GM19397 (cell line): Measurements from ENCODE around the gene SORBS2.

ENCODE experiments used
- ATAC-seq: cut with Tn5 transposase; IDR thresholded peaks from one replicate; pipeline ENCODE4 v1.9.1; 2021; ENCODE audit warnings: mild to moderate bottlenecking, moderate library complexity; ENCODE audit not compliant: unreplicated experiment

SORBS2 gene

DNA sequence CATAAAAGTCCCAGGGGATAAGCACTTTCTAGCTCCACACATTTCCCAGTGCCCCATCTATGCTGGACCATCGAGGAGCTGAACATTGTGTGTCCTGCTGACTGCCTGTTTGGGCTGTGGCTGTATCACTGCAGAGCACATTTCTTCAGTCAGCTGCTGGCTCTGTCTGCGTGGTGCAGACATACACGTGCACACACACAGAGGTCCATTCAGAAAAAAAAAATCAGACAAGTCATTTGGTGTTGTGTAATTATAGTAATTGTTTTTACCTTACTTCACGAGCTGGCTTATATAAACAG is 275.6 kb downstream of the SORBS2 start:
- ATAC-seq = no peak

DNA sequence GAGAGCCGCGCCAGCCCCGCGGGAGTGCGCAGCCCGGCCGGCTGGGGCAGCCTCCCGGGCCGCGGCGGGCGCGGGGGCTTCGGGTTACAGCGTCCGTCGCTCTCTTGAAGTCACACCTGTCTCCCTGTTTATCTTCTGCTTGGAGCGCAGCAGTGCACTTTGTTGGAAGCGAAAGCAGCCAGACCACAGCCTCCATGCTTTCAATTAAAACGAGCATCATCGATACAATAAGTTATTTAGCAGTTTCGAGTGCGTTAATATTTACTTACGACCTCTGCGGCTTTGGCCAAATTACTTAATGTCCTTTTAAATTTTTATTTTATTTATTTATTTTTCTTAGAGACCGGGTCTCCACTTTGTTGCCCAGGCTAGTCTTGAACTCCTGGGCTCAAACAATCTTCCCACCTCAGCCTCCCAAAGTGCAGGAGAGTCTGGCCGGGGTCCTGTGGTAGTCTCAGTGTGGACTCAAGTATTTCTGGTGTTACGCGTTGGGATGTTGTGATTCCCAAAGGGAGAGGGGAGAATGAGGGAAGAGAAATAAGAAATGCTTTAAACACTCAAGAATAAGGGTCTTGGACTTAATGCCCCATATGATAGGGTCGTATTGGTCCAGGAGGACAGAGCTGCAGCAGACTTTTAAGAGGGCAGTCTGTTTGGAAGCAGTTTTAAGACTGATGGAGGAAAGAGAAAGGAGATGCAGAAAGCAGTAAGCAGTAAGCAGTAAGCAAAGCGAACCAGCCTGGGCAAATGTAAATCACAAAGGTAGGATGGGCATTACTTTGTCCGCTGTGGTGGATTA is 276.2 kb downstream of the SORBS2 start:
- ATAC-seq = no peak
